OCI-LY3 (cell line): ENCODE results near the gene MSI2.

ENCODE experiments used
- H2AFZ ChIP-seq: fragments of 200-600, 300-600 bp; shearing (Covaris generic); 2 replicates; pipeline ENCODE4 v1.6.0; 2014; ENCODE audit warnings: antibody characterized with exemption, low read depth, low read length
- H3K27ac ChIP-seq: fragments of 200-600, 300-600 bp; sonication (generic); 2 replicates; pipeline ENCODE4 v1.5.1; 2014; ENCODE audit warnings: mild to moderate bottlenecking, low read length, moderate library complexity, mixed read lengths
- H3K27me3 ChIP-seq: fragments of 200-600, 300-600 bp; sonication (generic); 2 replicates; pipeline ENCODE4 v1.6.1; 2014; ENCODE audit warnings: low read depth, low read length, mixed read lengths
- H3K36me3 ChIP-seq: fragments of 200-600, 300-600 bp; sonication (generic); replicated peaks from 2 replicates; pipeline ENCODE3; 2014; ENCODE audit warnings: low read depth, low read length, mixed read lengths
- H3K4me1 ChIP-seq: fragments of 300-600, 200-600 bp; sonication (generic); 2 replicates; pipeline ENCODE4 v1.6.1; 2014; ENCODE audit warnings: low read length, mixed read lengths
- H3K4me2 ChIP-seq: fragments of 200-600, 300-600 bp; sonication (generic); 2 replicates; pipeline ENCODE4 v1.6.1; 2014; ENCODE audit warnings: low read length, mixed read lengths
- H3K4me3 ChIP-seq: fragments of 300-600, 200-600 bp; sonication (generic); 2 replicates; pipeline ENCODE4 v1.5.1; 2014; ENCODE audit warnings: antibody characterized with exemption, mild to moderate bottlenecking, low read length, moderate library complexity
- H3K79me2 ChIP-seq: fragments of 300-600, 200-600 bp; shearing (Covaris generic); 2 replicates; pipeline ENCODE4 v1.6.1; 2014; ENCODE audit warnings: mild to moderate bottlenecking, low read length, mixed read lengths
- H3K9ac ChIP-seq: fragments of 300-600, 200-600 bp; shearing (Covaris generic); 2 replicates; pipeline ENCODE4 v1.6.0; 2014; ENCODE audit warnings: mild to moderate bottlenecking, low read length, moderate library complexity
- H3K9me3 ChIP-seq: fragments of 200-600, 300-600 bp; shearing (Covaris generic); 2 replicates; pipeline ENCODE4 v1.6.1; 2014; ENCODE audit warnings: low read length, mixed read lengths; ENCODE audit not compliant: insufficient read depth
- H4K20me1 ChIP-seq: fragments of 200-600, 300-600 bp; sonication (generic); 2 replicates; pipeline ENCODE4 v1.6.1; 2016; ENCODE audit warnings: low read length, mixed read lengths; ENCODE audit not compliant: insufficient read depth
- EZH2phosphoT487 ChIP-seq: fragments of 200-600 bp; shearing (Covaris generic); IDR thresholded peaks from 2 replicates; pipeline ENCODE4 v1.6.1; 2018; ENCODE audit warnings: antibody characterized with exemption, mixed run types, low read depth
- TF ChIP-seq, protein P1 (sequence below): fragments of 200-600, 300-600 bp; sonication (generic); IDR thresholded peaks from 2 replicates; pipeline ENCODE4 v1.5.1; 2014; ENCODE audit warnings: antibody characterized with exemption, low read length, low read depth

Gene MSI2

DNA sequence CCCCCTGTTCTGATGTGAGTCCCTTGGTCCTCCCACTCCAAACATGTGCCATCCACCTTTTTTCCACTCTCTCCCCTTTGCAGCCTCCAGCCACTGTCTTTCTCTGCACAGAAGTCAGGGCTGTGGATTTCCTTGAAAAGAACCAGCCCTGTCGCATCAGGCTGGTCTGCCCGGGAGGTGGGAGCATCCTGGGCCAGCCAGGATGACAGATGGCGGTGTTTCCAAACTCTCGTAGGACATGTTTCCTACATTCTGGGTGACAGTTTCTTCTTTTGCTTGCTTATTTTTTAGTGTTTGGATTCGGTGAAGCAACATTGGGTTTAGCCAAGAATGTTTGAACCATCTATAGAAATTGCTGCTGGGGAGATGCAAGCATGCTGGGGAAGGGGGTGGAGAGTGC, 388.0 kb downstream of the MSI2 start:
- Histone ChIP-seq H4K20me1 (no peaks in the 10 kb centered on the region), H3K79me2 (no peaks in the 10 kb centered on the region), H3K9me3 (no peaks in the 10 kb centered on the region), H3K4me2 (no peak overlapping the region), H3K27me3 (no peaks in the 10 kb centered on the region), H3K27ac (no peak overlapping the region), H3K9ac (no peak overlapping the region), H3K4me1 (peaks cover 2% of the 10 kb centered on the region; the same call in 1 of the 2 replicates), H3K4me3 (no peak overlapping the region), H3K36me3 (peaks cover 5% of the 10 kb centered on the region), H2AFZ (no peak overlapping the region)
- no peak for TF ChIP-seq EZH2phosphoT487
- TF ChIP-seq, protein P1, sequence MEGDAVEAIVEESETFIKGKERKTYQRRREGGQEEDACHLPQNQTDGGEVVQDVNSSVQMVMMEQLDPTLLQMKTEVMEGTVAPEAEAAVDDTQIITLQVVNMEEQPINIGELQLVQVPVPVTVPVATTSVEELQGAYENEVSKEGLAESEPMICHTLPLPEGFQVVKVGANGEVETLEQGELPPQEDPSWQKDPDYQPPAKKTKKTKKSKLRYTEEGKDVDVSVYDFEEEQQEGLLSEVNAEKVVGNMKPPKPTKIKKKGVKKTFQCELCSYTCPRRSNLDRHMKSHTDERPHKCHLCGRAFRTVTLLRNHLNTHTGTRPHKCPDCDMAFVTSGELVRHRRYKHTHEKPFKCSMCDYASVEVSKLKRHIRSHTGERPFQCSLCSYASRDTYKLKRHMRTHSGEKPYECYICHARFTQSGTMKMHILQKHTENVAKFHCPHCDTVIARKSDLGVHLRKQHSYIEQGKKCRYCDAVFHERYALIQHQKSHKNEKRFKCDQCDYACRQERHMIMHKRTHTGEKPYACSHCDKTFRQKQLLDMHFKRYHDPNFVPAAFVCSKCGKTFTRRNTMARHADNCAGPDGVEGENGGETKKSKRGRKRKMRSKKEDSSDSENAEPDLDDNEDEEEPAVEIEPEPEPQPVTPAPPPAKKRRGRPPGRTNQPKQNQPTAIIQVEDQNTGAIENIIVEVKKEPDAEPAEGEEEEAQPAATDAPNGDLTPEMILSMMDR: no peak

DNA sequence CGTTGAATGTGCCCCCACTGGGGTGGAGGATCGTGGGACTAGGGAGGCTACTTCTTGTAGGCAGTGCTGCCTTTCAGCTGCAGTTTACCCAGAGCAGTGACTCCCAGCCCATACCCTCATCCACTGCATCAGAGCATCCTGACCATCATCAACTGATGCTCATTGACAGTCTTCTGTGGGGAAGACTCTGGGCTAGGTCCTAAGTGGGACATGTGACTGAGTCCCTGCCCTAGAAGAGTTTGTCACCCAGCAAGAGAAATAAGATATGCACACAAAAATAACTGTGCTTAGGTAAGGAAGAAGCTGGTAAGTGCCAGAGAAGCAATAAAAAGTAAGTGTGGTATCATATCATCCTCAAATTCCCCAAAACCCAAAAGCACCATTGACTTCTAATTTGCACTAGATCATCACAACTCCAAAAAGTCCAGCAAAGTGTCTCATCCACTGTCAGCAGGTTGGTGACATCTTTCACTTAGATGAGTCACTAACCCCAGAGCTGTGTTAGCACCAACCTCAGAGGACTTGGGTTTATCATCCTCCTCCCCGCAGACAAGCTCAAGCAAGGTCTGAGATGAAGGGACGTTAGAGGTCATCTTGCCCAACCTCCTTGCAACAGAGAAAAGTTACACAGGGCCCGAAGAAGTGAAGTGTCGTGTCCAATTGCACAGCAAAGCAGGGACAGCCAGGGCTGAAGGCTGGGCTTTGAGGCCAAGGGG, 389.8 kb downstream of the MSI2 start:
- no peaks in the 10 kb centered on the region for H3K79me2 ChIP-seq
- no peak overlapping the region for H3K9ac ChIP-seq
- H3K9me3 ChIP-seq: no peaks in the 10 kb centered on the region
- TF ChIP-seq, protein P1: no peak
- H3K36me3 ChIP-seq: peaks cover 5% of the 10 kb centered on the region
- H3K4me3 ChIP-seq: no peak overlapping the region
- H3K4me1 ChIP-seq: no peaks in the 10 kb centered on the region
- H2AFZ ChIP-seq: no peak overlapping the region
- no peak overlapping the region for H3K4me2 ChIP-seq
- H3K27ac ChIP-seq: no peak overlapping the region
- H4K20me1 ChIP-seq: no peaks in the 10 kb centered on the region
- no peaks in the 10 kb centered on the region for H3K27me3 ChIP-seq

DNA sequence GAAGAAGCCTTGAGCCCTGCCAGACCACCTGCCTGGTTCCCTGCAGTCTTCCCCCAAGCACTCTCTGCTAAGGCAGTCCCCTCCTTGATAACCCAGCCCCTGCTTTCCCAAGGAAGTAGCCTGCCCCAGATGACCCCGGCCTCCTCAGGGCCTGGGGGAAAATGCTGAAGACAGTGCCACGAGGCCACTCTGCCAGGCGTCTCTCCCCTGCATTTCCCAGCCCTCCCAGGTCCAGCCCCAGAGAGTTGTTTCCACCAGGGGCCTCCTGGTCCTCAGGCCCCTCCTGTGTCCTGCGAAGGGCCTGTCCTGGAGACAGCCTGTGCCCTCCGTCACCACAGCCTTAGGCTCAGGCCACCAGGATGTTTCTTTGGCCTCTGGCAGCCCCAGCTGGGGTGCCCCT, 392.4 kb downstream of the MSI2 start:
- no peak overlapping the region for H3K27ac ChIP-seq
- H3K4me3 ChIP-seq: no peak overlapping the region
- H4K20me1 ChIP-seq: no peaks in the 10 kb centered on the region
- H3K9me3 ChIP-seq: no peaks in the 10 kb centered on the region
- TF ChIP-seq, protein P1: no peak
- TF ChIP-seq EZH2phosphoT487: no peak
- H3K36me3 ChIP-seq: peaks cover 5% of the 10 kb centered on the region
- no peaks in the 10 kb centered on the region for H3K27me3 ChIP-seq
- H2AFZ ChIP-seq: no peak overlapping the region
- H3K79me2 ChIP-seq: no peaks in the 10 kb centered on the region
- no peak overlapping the region for H3K9ac ChIP-seq
- no peaks in the 10 kb centered on the region for H3K4me1 ChIP-seq
- H3K4me2 ChIP-seq: no peak overlapping the region

DNA sequence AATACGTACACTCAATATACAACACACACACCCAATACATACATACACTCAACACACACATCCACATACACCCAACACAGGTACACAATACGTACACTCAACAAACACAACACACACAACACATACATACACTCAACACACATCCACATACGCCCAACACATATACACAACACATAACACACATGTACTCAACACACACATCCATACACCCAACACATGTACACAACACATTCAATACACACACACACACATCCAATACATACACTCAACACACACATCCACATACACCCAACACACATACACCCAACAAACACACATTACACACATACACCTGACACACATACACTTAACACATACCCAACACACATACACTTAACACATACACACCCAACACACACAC, 392.9 kb downstream of the MSI2 start:
- Histone ChIP-seq H3K27ac (no peak overlapping the region), H4K20me1 (no peaks in the 10 kb centered on the region), H3K4me3 (no peak overlapping the region), H3K4me1 (no peaks in the 10 kb centered on the region), H3K9me3 (no peaks in the 10 kb centered on the region), H3K79me2 (no peaks in the 10 kb centered on the region), H3K9ac (no peak overlapping the region), H3K36me3 (peaks cover 5% of the 10 kb centered on the region), H2AFZ (no peak overlapping the region), H3K4me2 (no peak overlapping the region), H3K27me3 (no peaks in the 10 kb centered on the region)
- TF ChIP-seq, protein P1: no peak
- no peak for TF ChIP-seq EZH2phosphoT487
